DOHH2 (cell line): ENCODE measurements around the gene GJA1.

ENCODE experiments used
- CTCF ChIP-seq: fragments of 200-600 bp; sonication (generic); IDR thresholded peaks from one replicate; pipeline ENCODE4 v1.5.1; 2014; ENCODE audit warnings: antibody characterized with exemption, mild to moderate bottlenecking, low read depth, low read length; ENCODE audit not compliant: poor library complexity, severe bottlenecking
- EZH2phosphoT487 ChIP-seq: fragments of 200-600 bp; sonication (generic); IDR thresholded peaks from 2 replicates; pipeline ENCODE4 v1.6.1; 2017; ENCODE audit warnings: borderline replicate concordance, mild to moderate bottlenecking, antibody characterized with exemption, low read length, moderate library complexity, mixed read lengths

DNA sequence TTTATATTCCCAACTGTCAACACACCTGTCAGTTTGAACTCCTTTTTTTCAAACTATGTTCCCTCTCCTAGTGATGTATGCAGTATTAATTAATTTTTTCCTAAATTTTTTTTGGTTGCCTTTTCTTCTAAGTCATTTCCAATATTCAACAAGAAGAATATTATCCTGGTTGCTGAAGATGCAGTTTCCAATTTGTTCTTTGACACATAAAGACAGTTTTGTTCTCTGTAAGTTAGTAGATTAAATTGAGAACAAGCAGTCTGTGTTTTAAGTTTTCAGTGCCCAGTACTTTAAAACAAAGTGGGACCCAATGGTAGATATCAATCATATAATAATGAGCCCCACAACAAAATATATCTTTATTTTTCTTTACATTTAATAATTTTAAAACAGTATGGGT, 47.3 kb downstream of the GJA1 start:
- TF ChIP-seq CTCF = no peak
- TF ChIP-seq EZH2phosphoT487 = no peak
